H1 (cell line): ENCODE results near the gene GPC6. TPM values are rescaled to one million over a fixed set of nuclear protein-coding genes. Genes with fewer than 3 reads are reported as not detected.

ENCODE experiments used
- CTCF ChIA-PET: fragments of 300-600 bp; sonication (Branson Sonifier 250); formaldehyde crosslinking; loops from one replicate; lab custom pipeline; 2021; ENCODE audit not compliant: partially characterized antibody; lab: Charles Lee
- POLR2A ChIA-PET: fragments of 300-600 bp; sonication (Branson Sonifier 250); formaldehyde crosslinking; loops from one replicate; lab custom pipeline; 2021; ENCODE audit warnings: inconsistent platforms; ENCODE audit not compliant: partially characterized antibody; lab: Charles Lee
- DNase-seq, 2 experiments: peaks; one replicate each; pipeline versions ENCODE4 v3.0.0 to v3.0.0-alpha.2; 2010 to 2022; ENCODE audit warnings: low spot score in 2 of 2, low read depth in 1 of 2, mixed read lengths in 1 of 2
- FAIRE-seq: peaks from 2 replicates; lab custom pipeline; 2011; peaks lifted over from hg19 to GRCh38; lab: Jason Lieb, UNC
- H2AFZ ChIP-seq: 2 replicates; pipeline ENCODE4 v1.8.1; 2012; ENCODE audit warnings: low read length, inconsistent platforms
- H2AK5ac ChIP-seq: 2 replicates; pipeline ENCODE4 v1.6.1; 2013; ENCODE audit warnings: low read depth, low read length
- H2BK120ac ChIP-seq: replicated peaks from 2 replicates; pipeline ENCODE3; 2013; ENCODE audit warnings: low read depth, low read length, inconsistent platforms
- H2BK12ac ChIP-seq: 2 replicates; pipeline ENCODE4 v1.6.1; 2013; ENCODE audit warnings: low read depth, low read length
- H2BK15ac ChIP-seq: 2 replicates; pipeline ENCODE4 v1.6.1; 2013; ENCODE audit warnings: low read length
- H2BK20ac ChIP-seq: 2 replicates; pipeline ENCODE4 v1.6.1; 2013; ENCODE audit warnings: low read length
- H2BK5ac ChIP-seq: 2 replicates; pipeline ENCODE4 v1.6.1; 2013; ENCODE audit warnings: low read depth, low read length
- H3K14ac ChIP-seq: 2 replicates; pipeline ENCODE4 v1.6.1; 2013; ENCODE audit warnings: inconsistent platforms; ENCODE audit not compliant: insufficient read length
- H3K18ac ChIP-seq: 2 replicates; pipeline ENCODE4 v1.6.1; 2013; ENCODE audit warnings: low read length; ENCODE audit errors: extremely low read depth
- H3K23ac ChIP-seq: 2 replicates; pipeline ENCODE4 v1.6.1; 2013; ENCODE audit warnings: inconsistent platforms; ENCODE audit not compliant: insufficient read length
- H3K23me2 ChIP-seq: 2 replicates; pipeline ENCODE4 v1.6.1; 2013; ENCODE audit warnings: low read depth, low read length
- H3K27ac ChIP-seq: 2 replicates; pipeline ENCODE4 v1.6.1; 2011; ENCODE audit warnings: low read depth, low read length, inconsistent platforms
- H3K27me3 ChIP-seq, 4 experiments: replicated peaks in 1 of 4; 1 replicate in 1 of 4; 2 replicates in 3 of 4; pipeline versions ENCODE4 v1.6.1 to v1.8.1; 2011 to 2013; ENCODE audit warnings: low read length in 3 of 4, mild to moderate bottlenecking in 3 of 4, inconsistent platforms in 2 of 4, mixed read lengths in 2 of 4, moderate library complexity in 1 of 4; ENCODE audit not compliant: control insufficient read depth in 3 of 4, insufficient read depth in 3 of 4; ENCODE audit errors: extremely low read depth in 1 of 4
- H3K36me3 ChIP-seq, 4 experiments: 2 replicates each; pipeline versions ENCODE4 v1.6.1 to v1.8.1; 2011 to 2013; ENCODE audit warnings: mild to moderate bottlenecking in 4 of 4, low read length in 3 of 4, moderate library complexity in 2 of 4, control low read depth in 1 of 4, inconsistent platforms in 1 of 4; ENCODE audit not compliant: insufficient read depth in 4 of 4, control insufficient read depth in 2 of 4
- H3K4ac ChIP-seq: replicated peaks from 2 replicates; pipeline ENCODE3; 2013; ENCODE audit warnings: low read length, low read depth, mixed read lengths, inconsistent platforms; ENCODE audit not compliant: insufficient read length
- H3K4me1 ChIP-seq, 4 experiments: replicated peaks in 1 of 4; 1 replicate in 1 of 4; 2 replicates in 3 of 4; pipeline versions ENCODE4 v1.6.1 to v1.8.1; 2011 to 2013; ENCODE audit warnings: low read length in 3 of 4, inconsistent platforms in 2 of 4, mixed read lengths in 1 of 4; ENCODE audit not compliant: insufficient read depth in 4 of 4, control insufficient read depth in 3 of 4
- H3K4me2 ChIP-seq, 2 experiments: 2 replicates each; pipeline versions ENCODE4 v1.6.1 to v1.8.1; 2011 to 2013; ENCODE audit warnings: low read depth in 2 of 2, low read length in 2 of 2, control low read depth in 1 of 2, inconsistent platforms in 1 of 2, mild to moderate bottlenecking in 1 of 2; ENCODE audit not compliant: insufficient read depth in 1 of 2
- H3K4me3 ChIP-seq, 4 experiments: fragments of 200-600, 300-600 bp in 1 of 4; sonication (generic), shearing (Covaris generic), sonication (Bioruptor Twin) in 1 of 4; 2 replicates each; pipeline versions ENCODE4 v1.5.1 to v1.8.1; 2011 to 2016; ENCODE audit warnings: low read length in 4 of 4, low read depth in 3 of 4, control low read depth in 2 of 4, inconsistent platforms in 2 of 4, mild to moderate bottlenecking in 2 of 4, mixed read lengths in 1 of 4, moderate library complexity in 1 of 4; ENCODE audit not compliant: insufficient read depth in 2 of 4; ENCODE audit errors: extremely low read depth in 1 of 4
- H3K56ac ChIP-seq: replicated peaks from 2 replicates; pipeline ENCODE3; 2013; ENCODE audit warnings: low read depth, mild to moderate bottlenecking, mixed read lengths, low read length, inconsistent platforms; ENCODE audit not compliant: insufficient read length
- H3K79me1 ChIP-seq: 2 replicates; pipeline ENCODE4 v1.6.1; 2013; ENCODE audit warnings: low read depth, low read length, control low read depth
- H3K79me2 ChIP-seq, 2 experiments: 2 replicates each; pipeline versions ENCODE4 v1.6.1 to v1.8.1; 2012 to 2013; ENCODE audit warnings: low read length in 2 of 2, mild to moderate bottlenecking in 2 of 2, inconsistent platforms in 1 of 2; ENCODE audit not compliant: insufficient read depth in 2 of 2, control insufficient read depth in 1 of 2
- H3K9ac ChIP-seq, 4 experiments: replicated peaks in 1 of 4; 1 replicate in 1 of 4; 2 replicates in 3 of 4; pipeline versions ENCODE4 v1.6.1 to v1.8.1; 2011 to 2013; ENCODE audit warnings: low read depth in 3 of 4, low read length in 3 of 4, control low read depth in 2 of 4, mild to moderate bottlenecking in 2 of 4, moderate library complexity in 2 of 4, inconsistent platforms in 1 of 4; ENCODE audit errors: extremely low read depth in 1 of 4
- H3K9me3 ChIP-seq, 2 experiments: 2 replicates each; pipeline versions ENCODE4 v1.6.1 to v1.8.1; 2012 to 2013; ENCODE audit warnings: mild to moderate bottlenecking in 2 of 2, moderate library complexity in 2 of 2, control low read depth in 1 of 2, inconsistent platforms in 1 of 2, low read depth in 1 of 2, low read length in 1 of 2, mixed read lengths in 1 of 2; ENCODE audit not compliant: insufficient read depth in 2 of 2
- H4K20me1 ChIP-seq, 2 experiments: replicated peaks in 1 of 2; 2 replicates each; pipeline versions ENCODE3 to v1.8.1; 2011 to 2013; ENCODE audit warnings: inconsistent platforms in 2 of 2, low read length in 2 of 2, mild to moderate bottlenecking in 1 of 2; ENCODE audit not compliant: insufficient read depth in 2 of 2, control insufficient read depth in 1 of 2
- H4K5ac ChIP-seq: 2 replicates; pipeline ENCODE4 v1.6.1; 2013; ENCODE audit warnings: low read length, low read depth, mixed read lengths, inconsistent platforms; ENCODE audit not compliant: insufficient read length
- H4K8ac ChIP-seq: 2 replicates; pipeline ENCODE4 v1.8.0; 2013; ENCODE audit warnings: mild to moderate bottlenecking, moderate library complexity, low read length, inconsistent platforms; ENCODE audit not compliant: insufficient read depth; ENCODE audit errors: extremely low read depth
- H4K91ac ChIP-seq: replicated peaks from 2 replicates; pipeline ENCODE3; 2013; ENCODE audit warnings: low read length, mixed read lengths, inconsistent platforms; ENCODE audit not compliant: insufficient read length
- EZH2 ChIP-seq: fragments of 200-600 bp; sonication (generic); IDR thresholded peaks from 2 replicates; pipeline ENCODE4 v1.7.1; 2012; ENCODE audit warnings: low read depth, mild to moderate bottlenecking, moderate library complexity, low read length, inconsistent platforms; ENCODE audit not compliant: severe bottlenecking
- HDAC2 ChIP-seq, 2 experiments: fragments of 300-600 bp in 1 of 2; sonication (generic) in 1 of 2; IDR thresholded peaks; 2 replicates each; pipeline ENCODE4 v1.6.1; 2011 to 2012; ENCODE audit warnings: low read depth in 2 of 2, low read length in 2 of 2, mild to moderate bottlenecking in 2 of 2, moderate library complexity in 2 of 2, borderline replicate concordance in 1 of 2, inconsistent platforms in 1 of 2
- KDM1A ChIP-seq: fragments of 200-600, 300-600 bp; sonication (generic); IDR thresholded peaks from 2 replicates; pipeline ENCODE4 v1.7.1; 2016; ENCODE audit warnings: mild to moderate bottlenecking, low read length, borderline replicate concordance
- MAFK ChIP-seq: IDR thresholded peaks from 2 replicates; pipeline ENCODE4 v1.6.1; 2012; ENCODE audit warnings: low read depth, mild to moderate bottlenecking, improper control_type of control experiment, low read length
- TCF12 ChIP-seq: IDR thresholded peaks from 2 replicates; pipeline ENCODE4 v1.6.1; 2011; ENCODE audit warnings: low read depth, mild to moderate bottlenecking, low read length
- WGBS, 2 experiments: shearing (Covaris generic) in 1 of 2; methylation state at CpG; one replicate each; pipeline versions ENCODE4 v1.1.6 to v1.1.7; 2013 to 2015; ENCODE audit warnings: low lambda C conversion rate in 2 of 2, mixed read lengths in 2 of 2, inconsistent platforms in 1 of 2, low coverage in 1 of 2, missing lambda C conversion rate in 1 of 2; ENCODE audit not compliant: insufficient replicate concordance in 2 of 2, insufficient coverage in 1 of 2, insufficient read length in 1 of 2; ENCODE audit errors: extremely low coverage in 1 of 2, missing lambda C conversion rate in 1 of 2; 5-methylcytosine and 5-hydroxymethylcytosine counted together
- polyA plus RNA-seq, 7 experiments: library from polyadenylated mRNA; depleted of rRNA in 3 of 7; stranded (reverse) in 5 of 7; unstranded in 2 of 7; fragments of >200 nt in 5 of 7; fragments of 200-250 nt in 2 of 7; gene quantifications; 1 replicate in 5 of 7; 2 replicates in 1 of 7; 4 replicates in 1 of 7; pipeline versions ENCODE4 v1.2.1 to v1.2.3, GENCODE V29; 2011 to 2013; ENCODE audit warnings: missing spikeins in 2 of 7, mixed read lengths in 2 of 7
- total RNA-seq: library from RNA; stranded (reverse); fragmentation: NEBNext Ultra II Directional; extraction: Animal tissue kit (Norgen Biotek cat#: 25700); gene quantifications from 2 replicates; pipeline ENCODE4 v1.2.1, GENCODE V29; 2021

GPC6 gene
- total and polyA plus RNA-seq, 2 of the 8 experiments (the other 6 are each of a cell fraction or from before 2014, with no cell fraction given), result 5.4 to 12.0 TPM

GRCh38 chr13:93341517-93341916, 114.9 kb downstream of the GPC6 start:
- H3K4me2 ChIP-seq, result no peak overlapping the region
- H3K4me3 ChIP-seq, result no peak overlapping the region
- no peaks in the 10 kb centered on the region for H4K20me1 ChIP-seq
- FAIRE-seq (no peak), DNase-seq (no peak)
- no peaks in the 10 kb centered on the region for H3K9me3 ChIP-seq
- POLR2A ChIA-PET, result no interaction called here
- H4K5ac ChIP-seq, result no peak overlapping the region
- H2BK12ac ChIP-seq, result no peak overlapping the region
- H3K9ac ChIP-seq, result no peak overlapping the region
- no peak overlapping the region for H4K91ac ChIP-seq
- H3K56ac ChIP-seq, result no peak overlapping the region
- CTCF ChIA-PET, result no interaction called here
- no peak overlapping the region for H2BK120ac ChIP-seq
- H3K18ac ChIP-seq, result no peak overlapping the region
- TF ChIP-seq MAFK (peak; percentile 67; the same call in 1 of the 2 replicates), HDAC2 (IDR thresholded peaks at IDR 0.05; ENCODE audit: borderline replicate concordance in 1 of 2, low read depth in 2 of 2, low read length in 2 of 2) (no peak), TCF12 (no peak), KDM1A (no peak), EZH2 (no peak)
- WGBS, 2 experiments, result 82% methylated on average over 4 of the region's 4 CpGs; no CpG with 5 or more reads in 1 of the 2 experiments
- H2BK15ac ChIP-seq, result no peak overlapping the region
- H2AFZ ChIP-seq, result no peak overlapping the region
- no peaks in the 10 kb centered on the region for H3K23me2 ChIP-seq
- H3K14ac ChIP-seq, result no peak overlapping the region
- peaks cover 0 to 5% (median 1%) of the 10 kb centered on the region in 4 experiments; a peak in 2 of 7 replicates for H3K4me1 ChIP-seq
- no peak overlapping the region for H2AK5ac ChIP-seq
- no peak overlapping the region for H3K27ac ChIP-seq
- no peaks in the 10 kb centered on the region for H3K27me3 ChIP-seq
- no peaks in the 10 kb centered on the region for H3K36me3 ChIP-seq
- no peak overlapping the region for H2BK5ac ChIP-seq
- H3K79me2 ChIP-seq, result peaks cover 0 to 5% of the 10 kb centered on the region in 2 experiments; a peak in 2 of 4 replicates
- no peak overlapping the region for H2BK20ac ChIP-seq
- H3K4ac ChIP-seq, result no peak overlapping the region
- H3K79me1 ChIP-seq, result no peaks in the 10 kb centered on the region
- no peak overlapping the region for H3K23ac ChIP-seq
- no peak overlapping the region for H4K8ac ChIP-seq
